HepG2 (cell line): ENCODE measurements around the gene PPP4R4. TPM values are rescaled to one million over a fixed set of nuclear protein-coding genes. Genes with fewer than 3 reads are reported as not detected.

ENCODE experiments used
- ARID4A ChIP-seq: sonication (generic); formaldehyde crosslinking; IDR thresholded peaks from 2 replicates; pipeline ENCODE4 v1.5.0; 2020; ENCODE audit warnings: mild to moderate bottlenecking, missing genetic modification reagents, borderline replicate concordance
- HNRNPL ChIP-seq: fragments of 200-400 bp; formaldehyde crosslinking; IDR thresholded peaks from 2 replicates; pipeline ENCODE4 v1.6.1; 2017; ENCODE audit warnings: mild to moderate bottlenecking, low read depth, low read length
- KDM5B ChIP-seq: sonication (generic); formaldehyde crosslinking; IDR thresholded peaks from 2 replicates; pipeline ENCODE4 v1.4.0; 2020; ENCODE audit warnings: missing genetic modification reagents, mild to moderate bottlenecking, borderline replicate concordance
- TFDP1 ChIP-seq: IDR thresholded peaks from 2 replicates; pipeline ENCODE4 v1.6.1; 2016; ENCODE audit warnings: missing compliant biosample characterization, missing genetic modification reagents, borderline replicate concordance
- ZBTB40 ChIP-seq, 2 experiments: fragments of 450-650 bp in 1 of 2; sonication (generic) in 1 of 2; formaldehyde crosslinking in 1 of 2; IDR thresholded peaks; 2 replicates each; pipeline versions ENCODE4 v1.6.1 to v1.8.0; 2016 to 2022; ENCODE audit warnings: antibody characterized with exemption in 1 of 2, mild to moderate bottlenecking in 1 of 2, missing genetic modification reagents in 1 of 2
- ZNF207 ChIP-seq: fragments of 450-650 bp; IDR thresholded peaks from 2 replicates; pipeline ENCODE4 v1.6.1; 2016; ENCODE audit warnings: antibody characterized with exemption, borderline replicate concordance
- ZNF431 ChIP-seq: sonication (generic); formaldehyde crosslinking; IDR thresholded peaks from 2 replicates; pipeline ENCODE4 v1.9.0; 2022; ENCODE audit warnings: missing genetic modification reagents, low read depth, mild to moderate bottlenecking, borderline replicate concordance
- polyA plus RNA-seq, 8 experiments: library from polyadenylated mRNA; depleted of rRNA in 3 of 8; stranded (reverse) in 7 of 8; unstranded in 1 of 8; fragments of >200 nt; fragmentation: Illumina TruSeq in 4 of 8; extraction: Trizol in 4 of 8; gene quantifications; 2 replicates each; pipeline versions ENCODE4 v1.2.1 to v1.2.3, GENCODE V29; 2011 to 2016; ENCODE audit warnings: low read depth in 4 of 8, missing spikeins in 1 of 8, mixed read lengths in 1 of 8; ENCODE audit not compliant: insufficient read depth in 1 of 8
- total RNA-seq, 5 experiments: library from RNA; depleted of rRNA; stranded (reverse); fragments of >200 nt; fragmentation: Illumina TruSeq; extraction: Trizol; gene quantifications; 2 replicates each; pipeline ENCODE4 v1.2.3, GENCODE V29; 2016; ENCODE audit warnings: low read depth in 1 of 5
- TF ChIP-seq, protein P1 (sequence below): sonication (generic); formaldehyde crosslinking; IDR thresholded peaks from 2 replicates; pipeline ENCODE4 v1.8.1; 2023; ENCODE audit warnings: mild to moderate bottlenecking, moderate library complexity, missing genetic modification reagents

PPP4R4 gene
- total and polyA plus RNA-seq, 2 of the 13 experiments (the other 11 are each of a cell fraction or from before 2014, with no cell fraction given), result 9.5 to 19.8 TPM

GRCh38 chr14:94291159-94291905 is 117.2 kb downstream of the PPP4R4 start (continued):
- TF ChIP-seq ZBTB40 (IDR thresholded peaks at IDR 0.05), result no peak
- TF ChIP-seq ZBTB40 (CRISPR knock-in tag; IDR thresholded peaks at IDR 0.05), result peak; percentile 14; the same call in 1 of the 2 replicates
- TF ChIP-seq ARID4A, result 0 out of 2 replicates have a peak, but pooled peaks have one; percentile 4
- TF ChIP-seq, protein P1, sequence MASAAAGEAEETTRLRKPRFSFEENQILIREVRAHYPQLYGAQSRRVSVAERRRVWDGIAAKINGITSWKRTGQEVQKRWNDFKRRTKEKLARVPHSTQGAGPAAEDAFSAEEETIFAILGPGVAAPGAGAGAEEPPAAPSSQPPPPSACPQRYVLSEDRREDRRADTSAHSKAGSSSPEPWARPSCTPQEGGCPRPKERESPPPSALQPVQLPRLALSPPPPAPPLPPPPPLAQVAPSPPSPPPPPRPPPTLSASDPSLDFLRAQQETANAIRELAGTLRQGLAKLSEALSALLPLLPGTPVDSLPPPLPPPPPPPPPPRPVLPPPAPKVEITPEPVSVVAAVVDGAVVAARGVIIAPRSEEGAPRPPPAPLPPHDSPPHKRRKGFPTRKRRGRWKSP (CRISPR knock-in tag), result peak; percentile 31; the same call in 1 of the 2 replicates
- no peak for TF ChIP-seq ZNF207
- no peak for TF ChIP-seq TFDP1 (CRISPR knock-in tag)
- no peak for TF ChIP-seq HNRNPL
- TF ChIP-seq KDM5B (CRISPR knock-in tag), result peak; percentile 63
- no peak for TF ChIP-seq ZNF431 (CRISPR knock-in tag)
